ENCODE measurements around the gene INS.
A peak's percentile ranks its signal among the peaks of the same experiment; 100 is the strongest.

Gene INS

DNA sequence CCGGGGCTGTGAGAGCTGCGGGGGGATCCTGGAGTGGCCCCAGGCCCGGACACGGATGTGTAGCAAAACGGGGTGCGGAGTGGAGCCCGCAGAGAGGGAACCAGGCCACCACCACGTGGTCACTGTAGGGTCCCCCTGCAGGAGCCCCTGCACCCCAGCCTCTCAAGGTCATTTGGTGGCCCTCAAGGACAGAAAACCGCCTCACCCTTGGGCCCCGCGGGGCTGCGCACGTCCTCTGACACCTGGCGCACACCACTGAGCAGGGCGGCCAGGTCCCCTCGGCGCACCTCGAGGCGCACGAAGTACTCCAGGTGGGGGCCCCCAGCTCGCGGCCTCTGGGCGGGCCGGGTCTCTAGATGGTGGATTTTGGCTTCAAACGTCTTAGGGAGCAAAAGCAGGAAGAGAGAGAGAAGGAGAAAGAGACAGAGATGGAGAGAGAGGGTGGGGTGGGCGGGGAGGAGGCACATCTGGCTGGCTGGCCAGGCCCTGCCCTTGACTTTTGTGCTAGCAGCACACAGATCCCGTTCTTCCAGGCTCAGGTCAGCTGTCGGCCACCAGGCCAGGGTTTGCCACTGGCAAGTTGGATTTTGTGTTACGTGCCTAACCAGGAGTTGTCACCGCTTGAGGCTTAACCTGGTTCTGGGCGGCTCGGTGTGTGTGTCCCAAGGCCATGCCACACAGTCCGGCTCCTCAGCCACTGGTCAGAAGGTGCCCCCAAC is 7.4 kb upstream of the INS start:
- DNase-seq (ENCODE audit: low read depth), result no peak
- no peak overlapping the region for H3K4me3 ChIP-seq (ENCODE audit: control insufficient read depth, low read depth, low read length)

DNA sequence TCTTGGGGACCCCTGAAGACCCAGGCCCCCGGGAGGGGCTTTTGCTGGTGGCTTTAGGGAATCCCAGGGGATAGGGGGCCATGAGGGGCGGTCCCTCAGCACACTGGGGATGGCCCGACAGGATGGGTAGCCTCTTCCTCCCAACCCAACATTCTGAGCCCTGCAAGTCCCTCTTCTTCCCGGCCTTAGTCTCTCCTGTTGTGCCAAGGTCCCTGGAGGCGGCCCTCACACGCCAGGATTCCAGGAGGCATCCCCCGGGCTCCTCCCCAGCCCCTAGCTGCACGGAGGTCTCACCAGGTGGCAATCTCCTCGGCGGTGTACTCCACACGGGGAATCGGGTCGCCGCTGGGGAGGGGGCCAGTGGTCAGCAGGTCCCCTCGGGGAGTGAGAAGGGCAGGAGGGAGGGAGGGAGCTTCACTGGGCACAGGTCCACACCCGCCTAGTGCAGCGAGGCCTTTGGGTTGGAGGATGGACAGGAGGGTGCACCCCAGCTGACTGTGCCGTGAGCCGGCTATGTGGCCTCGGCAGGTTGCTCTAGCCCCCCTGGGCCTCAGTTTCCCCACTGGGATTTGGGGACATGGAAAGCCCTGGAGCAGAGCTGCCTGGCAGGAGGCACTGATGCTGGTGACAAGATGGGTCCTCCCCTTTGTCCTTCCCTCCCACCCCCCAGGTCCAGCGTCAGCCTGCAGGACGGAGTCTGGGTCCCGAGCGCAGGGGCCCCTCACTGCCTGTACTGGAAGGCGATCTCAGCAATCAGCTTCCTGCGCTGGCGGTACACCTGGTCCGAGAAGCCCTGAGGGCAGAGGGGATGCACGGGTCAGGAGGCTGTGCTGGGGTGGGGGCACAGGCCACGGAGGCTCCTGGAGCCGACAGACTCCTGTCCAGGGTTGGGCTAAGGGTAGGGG is 6.4 kb upstream of the INS start:
- no peak for DNase-seq (ENCODE audit: low read depth)
- no peak overlapping the region for H3K4me3 ChIP-seq (ENCODE audit: control insufficient read depth, low read depth, low read length)
- TF ChIP-seq, protein P1, sequence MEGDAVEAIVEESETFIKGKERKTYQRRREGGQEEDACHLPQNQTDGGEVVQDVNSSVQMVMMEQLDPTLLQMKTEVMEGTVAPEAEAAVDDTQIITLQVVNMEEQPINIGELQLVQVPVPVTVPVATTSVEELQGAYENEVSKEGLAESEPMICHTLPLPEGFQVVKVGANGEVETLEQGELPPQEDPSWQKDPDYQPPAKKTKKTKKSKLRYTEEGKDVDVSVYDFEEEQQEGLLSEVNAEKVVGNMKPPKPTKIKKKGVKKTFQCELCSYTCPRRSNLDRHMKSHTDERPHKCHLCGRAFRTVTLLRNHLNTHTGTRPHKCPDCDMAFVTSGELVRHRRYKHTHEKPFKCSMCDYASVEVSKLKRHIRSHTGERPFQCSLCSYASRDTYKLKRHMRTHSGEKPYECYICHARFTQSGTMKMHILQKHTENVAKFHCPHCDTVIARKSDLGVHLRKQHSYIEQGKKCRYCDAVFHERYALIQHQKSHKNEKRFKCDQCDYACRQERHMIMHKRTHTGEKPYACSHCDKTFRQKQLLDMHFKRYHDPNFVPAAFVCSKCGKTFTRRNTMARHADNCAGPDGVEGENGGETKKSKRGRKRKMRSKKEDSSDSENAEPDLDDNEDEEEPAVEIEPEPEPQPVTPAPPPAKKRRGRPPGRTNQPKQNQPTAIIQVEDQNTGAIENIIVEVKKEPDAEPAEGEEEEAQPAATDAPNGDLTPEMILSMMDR (IDR thresholded peaks at IDR 0.05; ENCODE audit: control insufficient read depth, insufficient read depth, low read depth, low read length, missing control alignments), result no peak

More for the DNA sequence above, 7.4 kb upstream of the INS start:
- TF ChIP-seq, protein P1 (IDR thresholded peaks at IDR 0.05; ENCODE audit: control insufficient read depth, insufficient read depth, low read depth, low read length, missing control alignments), result no peak

DNA sequence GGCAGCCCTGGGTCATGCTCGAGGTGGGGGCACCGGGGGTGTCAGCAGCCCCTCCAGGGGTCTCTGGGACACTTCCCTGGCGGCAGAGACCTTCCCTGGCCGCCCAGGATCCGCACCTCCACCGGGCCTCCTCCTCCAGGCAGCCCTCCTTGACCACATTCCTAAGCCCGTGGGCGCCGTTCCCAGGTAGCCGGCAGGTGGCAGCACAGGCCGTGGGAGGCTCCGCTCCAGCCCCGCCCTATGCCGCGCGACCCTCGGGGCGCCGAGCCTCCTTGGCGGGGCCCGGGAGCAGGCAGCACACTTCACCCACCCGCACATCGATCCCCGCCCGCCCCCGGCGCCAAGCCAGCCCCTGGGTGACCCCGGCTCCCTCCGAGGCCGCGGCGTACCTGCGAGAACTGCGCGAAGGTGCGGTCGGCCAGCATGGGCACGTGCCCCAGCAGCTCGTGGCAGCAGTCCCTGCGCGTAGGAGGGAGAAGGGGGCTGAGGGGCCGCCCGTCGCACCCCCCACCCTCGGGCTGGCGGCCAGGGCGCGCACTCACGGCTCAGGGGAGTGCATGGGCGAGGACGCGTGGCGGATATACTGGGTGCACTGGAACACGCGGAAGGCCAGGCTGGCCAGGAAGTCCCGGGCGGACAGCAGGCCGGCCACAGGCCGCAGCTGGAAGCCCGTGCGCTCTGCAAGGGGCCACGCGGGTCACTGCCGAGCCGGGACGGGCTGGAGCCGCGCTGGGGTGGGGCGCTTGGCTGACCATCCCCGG is 5.3 kb upstream of the INS start:
- H3K4me3 ChIP-seq (ENCODE audit: control insufficient read depth, low read depth, low read length), result no peak overlapping the region
- no peak for DNase-seq (ENCODE audit: low read depth)
- TF ChIP-seq, protein P1 (IDR thresholded peaks at IDR 0.05; ENCODE audit: control insufficient read depth, insufficient read depth, low read depth, low read length, missing control alignments), result peak; percentile 57

DNA sequence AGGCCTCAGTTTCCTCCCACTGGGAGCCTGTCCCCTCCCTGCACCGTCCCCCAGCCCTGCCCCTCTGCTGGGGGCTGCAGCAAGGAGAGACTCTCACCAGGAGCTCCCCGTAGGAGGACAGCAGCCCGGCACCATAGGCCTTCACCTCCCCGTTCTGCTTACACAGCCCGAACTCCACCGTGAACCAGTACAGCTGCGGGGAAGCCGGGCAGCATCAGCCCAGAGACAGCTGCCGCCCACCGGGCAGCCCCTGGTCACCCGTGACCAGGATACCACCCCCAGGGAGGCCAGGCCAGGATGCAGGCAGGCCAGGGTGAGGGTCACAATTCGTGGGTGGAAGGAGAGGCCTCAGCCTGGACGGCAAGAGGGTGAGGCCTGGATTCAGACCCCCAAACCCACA is 4.6 kb upstream of the INS start:
- TF ChIP-seq, protein P1 (IDR thresholded peaks at IDR 0.05; ENCODE audit: control insufficient read depth, insufficient read depth, low read depth, low read length, missing control alignments), result no peak
- no peak for DNase-seq (ENCODE audit: low read depth)
- no peak overlapping the region for H3K4me3 ChIP-seq (ENCODE audit: control insufficient read depth, low read depth, low read length)

DNA sequence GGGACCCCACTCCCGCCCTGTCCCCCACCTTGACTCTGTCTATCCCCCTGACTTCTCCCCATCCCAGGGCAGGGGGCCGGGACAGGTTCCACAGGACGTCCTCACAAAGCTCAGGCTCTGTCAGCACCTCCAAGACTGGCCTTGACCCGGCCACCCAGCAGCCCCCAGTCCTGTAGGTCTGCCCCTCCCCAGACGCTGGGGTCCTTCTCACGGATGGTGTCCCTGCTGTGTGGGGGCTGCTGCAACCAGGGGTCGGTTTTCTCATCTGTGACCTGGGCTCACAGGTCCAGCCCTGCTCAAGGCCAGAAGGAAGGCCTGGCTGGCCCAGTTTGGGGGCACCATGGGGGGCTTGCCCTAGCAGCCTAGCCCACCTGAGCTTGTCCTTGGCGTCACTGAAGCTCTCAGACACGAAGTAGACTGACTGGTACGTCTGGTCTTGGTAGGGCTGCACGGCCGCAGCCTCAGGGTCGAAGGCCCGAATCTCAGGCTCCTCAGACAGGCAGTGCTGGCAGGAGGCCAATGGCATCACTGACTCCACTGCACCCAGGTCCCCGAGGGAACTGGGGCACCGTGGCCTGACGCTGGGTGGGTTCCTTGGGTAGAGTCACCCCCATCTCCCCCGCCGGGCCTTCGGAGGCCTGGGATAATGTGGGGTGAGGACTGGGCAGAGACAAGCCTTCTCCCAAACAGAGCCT is 4.0 kb upstream of the INS start:
- TF ChIP-seq, protein P1 (IDR thresholded peaks at IDR 0.05; ENCODE audit: control insufficient read depth, insufficient read depth, low read depth, low read length, missing control alignments), result no peak
- no peak for DNase-seq (ENCODE audit: low read depth)
- H3K4me3 ChIP-seq (ENCODE audit: control insufficient read depth, low read depth, low read length), result no peak overlapping the region

DNA sequence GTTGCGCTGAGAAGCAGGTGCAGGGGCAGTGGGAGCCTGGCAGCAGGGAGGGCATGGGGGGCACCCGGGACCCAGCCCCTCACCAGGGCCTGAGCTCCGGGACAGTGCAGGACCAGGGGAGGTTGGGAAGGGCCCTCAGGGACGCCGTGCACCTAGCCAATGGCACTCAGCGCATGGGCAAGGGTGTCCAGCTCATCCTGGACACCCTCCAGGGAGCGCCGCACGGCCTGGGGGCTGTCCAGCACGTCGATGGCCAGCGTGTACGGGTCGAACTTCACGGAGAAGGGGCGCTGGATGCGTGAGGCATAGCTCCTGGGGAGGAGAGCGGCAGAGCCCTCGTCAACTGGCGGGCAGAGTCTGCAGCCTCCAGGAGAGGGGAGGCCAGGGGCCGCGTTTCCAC is 3.1 kb upstream of the INS start:
- TF ChIP-seq, protein P1 (IDR thresholded peaks at IDR 0.05; ENCODE audit: control insufficient read depth, insufficient read depth, low read depth, low read length, missing control alignments), result no peak
- no peak for DNase-seq (ENCODE audit: low read depth)
- H3K4me3 ChIP-seq (ENCODE audit: control insufficient read depth, low read depth, low read length), result no peak overlapping the region
